K562 (cell line): Measurements from ENCODE around the gene CARD18. TPM values are rescaled to one million over a fixed set of nuclear protein-coding genes. Genes with fewer than 3 reads are reported as not detected.

ENCODE experiments used
- ATAC-seq: fragments of 200-7000 bp; cut with Tn5 transposase; 3 replicates; pipeline ENCODE4 v1.9.1; 2020; ENCODE audit warnings: moderate library complexity
- BruUV-seq: library from RNA; stranded (reverse); fragments of 400-500 nt; replicated peaks from 2 replicates; lab custom pipeline; 2021; lab: Mats Ljungman, UMichigan
- CTCF ChIA-PET: fragments of 300-600 bp; formaldehyde crosslinking; extraction: SDS; loops from one replicate; lab custom pipeline; 2021; ENCODE audit warnings: low intra/inter-chr PET ratio; lab: Yijun Ruan, JAX
- POLR2A ChIA-PET: fragments of 300-600, 350-650 bp; sonication (Branson Sonifier 250); formaldehyde crosslinking; extraction: SDS; loops from one replicate; lab custom pipeline; 2021; ENCODE audit warnings: antibody characterized with exemption, inconsistent platforms; lab: Yijun Ruan, JAX
- DNase-seq, 4 experiments: peaks; one replicate each; pipeline versions ENCODE4 v3.0.0 to v3.0.0-alpha.2; 2011 to 2018; ENCODE audit warnings: low spot score in 3 of 4, mixed read lengths in 3 of 4; ENCODE audit errors: extremely low read depth in 1 of 4
- FAIRE-seq: peaks from 2 replicates; lab custom pipeline; 2011; peaks lifted over from hg19 to GRCh38; lab: Jason Lieb, UNC
- H2AFZ ChIP-seq: 2 replicates; pipeline ENCODE4 v1.6.0; 2011; ENCODE audit warnings: low read depth, low read length, control low read depth, inconsistent platforms
- H3K27ac ChIP-seq: fragments of 200-600 bp; 3 replicates; pipeline ENCODE4 v1.8.0; 2011; ENCODE audit warnings: low read depth, mild to moderate bottlenecking, control low read depth, inconsistent platforms, low read length, moderate library complexity, mixed read lengths; ENCODE audit errors: extremely low read depth
- H3K27me3 ChIP-seq, 2 experiments: fragments of 300-600 bp in 1 of 2; 2 replicates in 1 of 2; 3 replicates in 1 of 2; pipeline versions ENCODE4 v1.6.0 to v1.8.0; 2011; ENCODE audit warnings: inconsistent platforms in 2 of 2, low read length in 2 of 2, mild to moderate bottlenecking in 1 of 2, mixed read lengths in 1 of 2, moderate library complexity in 1 of 2; ENCODE audit not compliant: control insufficient read depth in 2 of 2, insufficient read depth in 2 of 2
- H3K36me3 ChIP-seq: fragments of 300-600 bp; 3 replicates; pipeline ENCODE4 v1.8.0; 2011; ENCODE audit warnings: mild to moderate bottlenecking, low read length, inconsistent platforms; ENCODE audit not compliant: control insufficient read depth, insufficient read depth
- H3K4me1 ChIP-seq, 2 experiments: fragments of 200-600 bp in 1 of 2; replicated peaks in 1 of 2; 2 replicates in 1 of 2; 3 replicates in 1 of 2; pipeline versions ENCODE4 v1.5.1 to v1.8.0; 2011; ENCODE audit warnings: inconsistent platforms in 2 of 2, low read length in 2 of 2, mild to moderate bottlenecking in 1 of 2, mixed read lengths in 1 of 2, moderate library complexity in 1 of 2; ENCODE audit not compliant: control insufficient read depth in 2 of 2, insufficient read depth in 2 of 2
- H3K4me2 ChIP-seq: 2 replicates; pipeline ENCODE4 v1.6.1; 2011; ENCODE audit warnings: low read length, control low read depth, inconsistent platforms, mixed read lengths; ENCODE audit not compliant: insufficient read depth
- H3K4me3 ChIP-seq: fragments of 200-600 bp; sonication (generic), shearing (Covaris generic); 2 replicates; pipeline ENCODE4 v1.5.1; 2016; ENCODE audit warnings: control low read depth, inconsistent platforms
- H3K79me2 ChIP-seq: fragments of 200-600 bp; 3 replicates; pipeline ENCODE4 v1.8.0; 2011; ENCODE audit warnings: low read length, inconsistent platforms; ENCODE audit not compliant: control insufficient read depth, insufficient read depth
- H3K9ac ChIP-seq, 2 experiments: 2 replicates each; pipeline versions ENCODE4 v1.6.0 to v1.6.1; 2011; ENCODE audit warnings: low read depth in 2 of 2, low read length in 2 of 2, control low read depth in 1 of 2, inconsistent platforms in 1 of 2, mild to moderate bottlenecking in 1 of 2, mixed read lengths in 1 of 2; ENCODE audit not compliant: insufficient read depth in 1 of 2
- H3K9me1 ChIP-seq: one replicate; pipeline ENCODE4 v1.6.0; 2011; ENCODE audit warnings: inconsistent platforms, mild to moderate bottlenecking, low read length, moderate library complexity; ENCODE audit not compliant: control insufficient read depth, insufficient read depth
- H3K9me3 ChIP-seq: replicated peaks from 2 replicates; pipeline ENCODE4 v1.5.1; 2011; ENCODE audit warnings: low read depth, low read length, inconsistent platforms; ENCODE audit not compliant: control insufficient read depth, insufficient read depth
- H4K20me1 ChIP-seq: replicated peaks from 2 replicates; pipeline ENCODE4 v1.6.1; 2011; ENCODE audit warnings: low read length, inconsistent platforms, mixed read lengths; ENCODE audit not compliant: control insufficient read depth, insufficient read depth
- FOXJ2 ChIP-seq: fragments of 200-800 bp; sonication (Bioruptor generic); IDR thresholded peaks from 2 replicates; pipeline ENCODE4 v1.6.1; 2016; ENCODE audit warnings: missing genetic modification characterization, missing compliant biosample characterization
- MYC ChIP-seq, 2 experiments: fragments of 250-450 bp in 1 of 2; sonication (Bioruptor Pico) in 1 of 2; IDR thresholded peaks; 2 replicates each; pipeline versions ENCODE4 v1.5.1 to v1.6.1; 2012 to 2021; ENCODE audit warnings: low read depth in 2 of 2, borderline replicate concordance in 1 of 2, improper control_type of control experiment in 1 of 2, low read length in 1 of 2, mild to moderate bottlenecking in 1 of 2, moderate library complexity in 1 of 2
- ZBTB33 ChIP-seq: sonication (generic); formaldehyde crosslinking; IDR thresholded peaks from 2 replicates; pipeline ENCODE4 v1.8.1; 2023; ENCODE audit warnings: mild to moderate bottlenecking, missing genetic modification reagents
- ZNF41 ChIP-seq: fragments of 250-450 bp; sonication (Bioruptor Pico); conservative IDR thresholded peaks from 2 replicates; pipeline ENCODE4 v1.4.0; 2020; ENCODE audit warnings: mild to moderate bottlenecking
- ZNF511 ChIP-seq: sonication (generic); formaldehyde crosslinking; IDR thresholded peaks from 2 replicates; pipeline ENCODE4 v1.8.0; 2022; ENCODE audit warnings: mild to moderate bottlenecking, missing genetic modification reagents
- ZNF717 ChIP-seq: fragments of 250-450 bp; sonication (Bioruptor Pico); IDR thresholded peaks from 2 replicates; pipeline ENCODE4 v1.5.0; 2021
- WGBS: fragments of 100-300 bp; shearing (Covaris generic); methylation state at CpG from one replicate; pipeline ENCODE4 v1.1.6; 2016; ENCODE audit warnings: low coverage, mixed read lengths; ENCODE audit not compliant: insufficient coverage; ENCODE audit errors: missing lambda C conversion rate; 5-methylcytosine and 5-hydroxymethylcytosine counted together
- in situ Hi-C: fragments of 300-500 bp; cut with MboI; formaldehyde crosslinking; loops from 4 replicates; pipeline ENCODE4 v1.15.0; 2018; ENCODE audit warnings: inconsistent platforms, mixed read lengths
- intact Hi-C: fragments of 100-400 bp; cut with micrococcal nuclease; formaldehyde crosslinking; loops from 2 replicates; pipeline ENCODE4 v1.14.2; 2022
- polyA plus RNA-seq, 8 experiments: library from polyadenylated mRNA; depleted of rRNA in 4 of 8; stranded (reverse) in 5 of 8; unstranded in 3 of 8; fragments of >200 nt; fragmentation: Nextera tagmentation in 2 of 8; fragmentation: Illumina TruSeq in 1 of 8; extraction: Ambion mirVana in 2 of 8; extraction: Trizol in 1 of 8; gene quantifications; 2 replicates each; pipeline versions ENCODE4 v1.2.1 to v1.2.3, GENCODE V29; 2011 to 2014; ENCODE audit warnings: inconsistent platforms in 1 of 8, missing spikeins in 1 of 8
- total RNA-seq, 7 experiments: library from RNA; depleted of rRNA in 6 of 7; stranded (reverse); fragments of >200 nt in 6 of 7; fragmentation: Illumina TruSeq in 2 of 7; extraction: Trizol in 2 of 7; gene quantifications; 2 replicates each; pipeline versions ENCODE4 v1.2.1 to v1.2.3, GENCODE V29; 2011 to 2021; ENCODE audit warnings: low replicate concordance in 1 of 7

Gene CARD18
- total and polyA plus RNA-seq, 9 of the 15 experiments (the other 6 are each of a cell fraction or from before 2014, with no cell fraction given), result 1.5 to 4.7 (median 2.9) TPM

GRCh38 chr11:105109321-105109720, 30.2 kb downstream of the CARD18 start:
- H2AFZ ChIP-seq, result no peak overlapping the region
- in situ Hi-C loops (no loop called here), intact Hi-C loops (no loop called here)
- FAIRE-seq, result no peak
- no peak for ATAC-seq
- H3K4me2 ChIP-seq, result no peak overlapping the region
- no peaks in the 10 kb centered on the region for H3K36me3 ChIP-seq
- H3K4me1 ChIP-seq, result no peaks in the 10 kb centered on the region
- no peak for DNase-seq
- CTCF ChIA-PET, result no interaction called here
- H3K4me3 ChIP-seq, result no peak overlapping the region
- no peaks in the 10 kb centered on the region for H4K20me1 ChIP-seq
- H3K79me2 ChIP-seq, result no peaks in the 10 kb centered on the region
- no peak overlapping the region for H3K27ac ChIP-seq
- no peaks in the 10 kb centered on the region for H3K27me3 ChIP-seq
- BruUV-seq, result no TSS peak
- no peaks in the 10 kb centered on the region for H3K9me3 ChIP-seq
- TF ChIP-seq ZBTB33 (CRISPR knock-in tag) (no peak), MYC (IDR thresholded peaks at IDR 0.05; ENCODE audit: low read depth, low read length) (no peak), MYC (CRISPR knock-in tag; IDR thresholded peaks at IDR 0.05; ENCODE audit: borderline replicate concordance, low read depth) (no peak), ZNF41 (no peak), FOXJ2 (no peak), ZNF717 (CRISPR knock-in tag) (no peak), ZNF511 (CRISPR knock-in tag) (no peak)
- POLR2A ChIA-PET, result no interaction called here
- WGBS, result 0% methylated on average over 1 of the region's 1 CpG
- no peaks in the 10 kb centered on the region for H3K9me1 ChIP-seq
- no peak overlapping the region for H3K9ac ChIP-seq
